ENCODE results near the gene TXNRD1.

- TF ChIP-seq, protein P1, sequence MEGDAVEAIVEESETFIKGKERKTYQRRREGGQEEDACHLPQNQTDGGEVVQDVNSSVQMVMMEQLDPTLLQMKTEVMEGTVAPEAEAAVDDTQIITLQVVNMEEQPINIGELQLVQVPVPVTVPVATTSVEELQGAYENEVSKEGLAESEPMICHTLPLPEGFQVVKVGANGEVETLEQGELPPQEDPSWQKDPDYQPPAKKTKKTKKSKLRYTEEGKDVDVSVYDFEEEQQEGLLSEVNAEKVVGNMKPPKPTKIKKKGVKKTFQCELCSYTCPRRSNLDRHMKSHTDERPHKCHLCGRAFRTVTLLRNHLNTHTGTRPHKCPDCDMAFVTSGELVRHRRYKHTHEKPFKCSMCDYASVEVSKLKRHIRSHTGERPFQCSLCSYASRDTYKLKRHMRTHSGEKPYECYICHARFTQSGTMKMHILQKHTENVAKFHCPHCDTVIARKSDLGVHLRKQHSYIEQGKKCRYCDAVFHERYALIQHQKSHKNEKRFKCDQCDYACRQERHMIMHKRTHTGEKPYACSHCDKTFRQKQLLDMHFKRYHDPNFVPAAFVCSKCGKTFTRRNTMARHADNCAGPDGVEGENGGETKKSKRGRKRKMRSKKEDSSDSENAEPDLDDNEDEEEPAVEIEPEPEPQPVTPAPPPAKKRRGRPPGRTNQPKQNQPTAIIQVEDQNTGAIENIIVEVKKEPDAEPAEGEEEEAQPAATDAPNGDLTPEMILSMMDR (IDR thresholded peaks at IDR 0.05 in 8 of 11, conservative IDR thresholded peaks at IDR 0.05 in 3 of 11), result no peak
- TF ChIP-seq POLR2A (IDR thresholded peaks at IDR 0.05), result no peak
Measured at GRCh38 chr12:104356231-104357115, 140.9 kb downstream of the TXNRD1 start.

Measured in spleen (tissue), 7 donors.